Brain pericyte (primary cell): ENCODE measurements around the gene ADAMTSL3.

ENCODE experiments used
- DNase-seq: peaks from one replicate; pipeline ENCODE4 v3.0.0-alpha.2; 2012; ENCODE audit warnings: low read depth, low spot score

The ADAMTSL3 gene, protein sequence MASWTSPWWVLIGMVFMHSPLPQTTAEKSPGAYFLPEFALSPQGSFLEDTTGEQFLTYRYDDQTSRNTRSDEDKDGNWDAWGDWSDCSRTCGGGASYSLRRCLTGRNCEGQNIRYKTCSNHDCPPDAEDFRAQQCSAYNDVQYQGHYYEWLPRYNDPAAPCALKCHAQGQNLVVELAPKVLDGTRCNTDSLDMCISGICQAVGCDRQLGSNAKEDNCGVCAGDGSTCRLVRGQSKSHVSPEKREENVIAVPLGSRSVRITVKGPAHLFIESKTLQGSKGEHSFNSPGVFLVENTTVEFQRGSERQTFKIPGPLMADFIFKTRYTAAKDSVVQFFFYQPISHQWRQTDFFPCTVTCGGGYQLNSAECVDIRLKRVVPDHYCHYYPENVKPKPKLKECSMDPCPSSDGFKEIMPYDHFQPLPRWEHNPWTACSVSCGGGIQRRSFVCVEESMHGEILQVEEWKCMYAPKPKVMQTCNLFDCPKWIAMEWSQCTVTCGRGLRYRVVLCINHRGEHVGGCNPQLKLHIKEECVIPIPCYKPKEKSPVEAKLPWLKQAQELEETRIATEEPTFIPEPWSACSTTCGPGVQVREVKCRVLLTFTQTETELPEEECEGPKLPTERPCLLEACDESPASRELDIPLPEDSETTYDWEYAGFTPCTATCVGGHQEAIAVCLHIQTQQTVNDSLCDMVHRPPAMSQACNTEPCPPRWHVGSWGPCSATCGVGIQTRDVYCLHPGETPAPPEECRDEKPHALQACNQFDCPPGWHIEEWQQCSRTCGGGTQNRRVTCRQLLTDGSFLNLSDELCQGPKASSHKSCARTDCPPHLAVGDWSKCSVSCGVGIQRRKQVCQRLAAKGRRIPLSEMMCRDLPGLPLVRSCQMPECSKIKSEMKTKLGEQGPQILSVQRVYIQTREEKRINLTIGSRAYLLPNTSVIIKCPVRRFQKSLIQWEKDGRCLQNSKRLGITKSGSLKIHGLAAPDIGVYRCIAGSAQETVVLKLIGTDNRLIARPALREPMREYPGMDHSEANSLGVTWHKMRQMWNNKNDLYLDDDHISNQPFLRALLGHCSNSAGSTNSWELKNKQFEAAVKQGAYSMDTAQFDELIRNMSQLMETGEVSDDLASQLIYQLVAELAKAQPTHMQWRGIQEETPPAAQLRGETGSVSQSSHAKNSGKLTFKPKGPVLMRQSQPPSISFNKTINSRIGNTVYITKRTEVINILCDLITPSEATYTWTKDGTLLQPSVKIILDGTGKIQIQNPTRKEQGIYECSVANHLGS (N-terminal part only)

GRCh38 chr15:83653639-83654378, at the start of gene ADAMTSL3:
TSS of gene ADAMTSL3 (plus strand) at chr15:83654123. CDS start at chr15:83655762, 1,639 bp downstream.
- no peak for DNase-seq

GRCh38 chr15:83604549-83604948, 49.4 kb upstream of the ADAMTSL3 start:
- no peak for DNase-seq

- no peak for DNase-seq
Measured at GRCh38 chr15:83605111-83605945, 48.6 kb upstream of the ADAMTSL3 start.

GRCh38 chr15:83610132-83610531, 43.8 kb upstream of the ADAMTSL3 start:
- no peak for DNase-seq

GRCh38 chr15:83610901-83611685, 42.8 kb upstream of the ADAMTSL3 start:
- DNase-seq = no peak

DNA sequence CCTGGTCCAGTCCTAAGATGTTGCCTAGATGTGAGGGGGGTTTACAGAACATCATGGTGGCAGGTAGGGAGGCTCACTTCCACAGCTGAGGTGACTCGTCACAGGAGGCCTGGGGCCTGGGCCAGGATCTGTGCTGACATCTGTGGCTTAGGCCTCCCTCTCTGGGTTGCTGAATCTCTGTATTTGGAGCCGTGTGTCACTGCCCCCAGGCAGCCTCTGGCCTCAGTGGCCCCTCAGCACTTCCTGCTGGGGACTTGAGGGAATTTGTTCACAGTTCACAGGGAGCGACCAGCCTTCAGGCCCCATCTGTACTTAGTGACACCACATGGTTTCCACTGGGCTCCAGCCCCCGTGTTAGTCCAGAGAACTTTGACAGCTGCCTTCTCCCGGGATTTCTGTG, 41.7 kb upstream of the ADAMTSL3 start:
- DNase-seq = no peak

DNA sequence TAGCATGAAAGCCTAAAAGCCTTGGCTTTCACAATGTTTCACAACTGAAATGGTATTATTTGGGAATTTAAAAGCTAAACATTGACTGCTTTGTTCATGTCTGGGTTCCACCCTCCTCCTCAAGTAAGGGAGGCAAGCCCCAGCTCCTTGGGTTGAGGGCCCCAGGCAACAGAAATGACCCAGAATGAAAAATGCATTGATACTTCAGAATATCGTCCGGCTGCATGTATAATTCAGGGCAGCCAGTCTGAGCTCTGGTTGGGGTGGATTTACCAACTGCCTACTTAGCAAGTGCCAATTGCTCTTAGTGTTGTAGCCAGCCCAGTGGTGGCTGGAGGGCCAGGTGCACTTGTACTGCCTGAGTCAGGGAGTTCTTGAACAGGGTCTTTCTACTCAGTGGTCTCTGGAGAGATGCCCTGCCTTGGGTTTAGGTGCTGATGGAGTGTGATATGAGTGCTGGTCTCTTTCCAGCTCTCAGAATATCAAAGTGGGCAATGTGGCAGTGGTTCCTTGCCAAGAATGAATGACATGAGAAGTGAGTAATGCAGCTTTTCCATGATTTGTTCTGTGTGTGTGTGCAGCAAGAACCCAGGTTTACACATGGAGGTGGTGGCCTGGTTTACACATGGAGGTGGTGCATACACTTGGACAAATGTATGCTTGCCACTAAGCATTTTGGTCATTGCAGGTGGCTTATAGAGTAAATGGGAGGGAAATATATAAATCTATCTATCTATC, 40.9 kb upstream of the ADAMTSL3 start:
- DNase-seq = no peak

DNA sequence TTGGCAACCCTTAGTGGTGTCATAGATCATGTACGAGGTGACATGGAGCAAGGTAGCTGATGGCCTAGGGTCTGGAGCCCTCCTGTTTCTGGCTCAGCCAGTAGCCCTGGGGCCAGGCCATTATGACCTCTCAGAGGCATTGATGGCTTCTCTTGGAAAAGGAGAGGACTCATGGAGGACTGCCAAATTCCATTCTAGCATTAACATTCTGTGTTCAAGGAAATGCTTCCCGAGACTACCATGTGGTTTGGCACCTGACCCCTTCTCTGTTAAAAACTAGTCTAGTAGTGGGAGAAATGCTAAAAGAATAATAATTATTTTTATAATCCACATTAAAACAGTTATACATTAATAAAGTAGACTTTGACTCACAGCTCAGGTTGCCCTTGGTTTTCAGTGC, 40.2 kb upstream of the ADAMTSL3 start:
- DNase-seq = no peak

DNA sequence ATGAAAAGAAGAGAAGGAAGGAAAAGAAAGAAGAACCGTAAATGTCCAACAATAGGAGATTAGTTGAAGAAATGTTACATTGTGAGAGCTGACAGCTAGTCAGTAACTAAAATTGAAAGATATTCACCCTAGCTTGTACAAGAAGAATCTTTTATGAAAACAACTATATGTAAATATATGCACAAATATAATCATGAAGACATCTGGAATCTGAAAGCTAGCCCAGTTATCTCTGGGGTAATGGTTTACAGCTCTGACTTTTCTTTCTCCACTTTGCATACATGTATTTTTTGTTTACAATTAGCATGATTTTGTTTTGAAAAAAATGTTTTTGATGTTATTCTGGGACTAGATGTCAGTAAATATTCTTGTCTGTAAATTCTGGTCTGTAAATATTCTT, 37.1 kb upstream of the ADAMTSL3 start:
- DNase-seq = no peak

DNA sequence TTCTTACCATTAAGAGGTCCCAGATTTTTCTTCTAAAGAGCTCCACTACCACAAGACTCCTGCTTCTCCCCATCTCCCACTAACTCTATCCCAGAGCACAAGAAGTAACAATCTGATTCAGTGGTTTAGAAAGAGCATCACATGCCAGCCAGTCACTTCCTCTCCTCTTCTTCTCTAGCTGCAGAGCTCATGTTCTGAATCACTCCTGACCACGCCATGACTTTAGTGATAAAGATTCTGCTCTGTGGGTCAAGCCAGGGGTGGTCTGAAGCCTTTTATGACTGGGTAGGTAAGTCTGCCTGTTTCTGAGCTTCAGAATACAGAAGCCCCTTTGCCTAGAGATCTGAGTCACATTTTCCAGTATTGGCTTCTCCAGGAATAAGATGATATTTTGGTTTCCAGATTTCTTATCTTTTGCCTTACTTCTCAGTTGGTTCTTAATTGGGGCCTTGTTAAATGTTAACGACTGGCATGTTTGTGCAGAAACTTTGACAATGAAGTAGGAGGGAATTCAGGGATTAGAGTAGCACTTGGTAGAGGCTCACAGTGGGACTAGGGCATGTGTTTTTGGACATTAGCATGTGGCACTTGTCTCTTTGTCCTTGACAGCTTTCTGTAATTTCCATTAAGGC, 27.6 kb upstream of the ADAMTSL3 start:
- DNase-seq = no peak

DNA sequence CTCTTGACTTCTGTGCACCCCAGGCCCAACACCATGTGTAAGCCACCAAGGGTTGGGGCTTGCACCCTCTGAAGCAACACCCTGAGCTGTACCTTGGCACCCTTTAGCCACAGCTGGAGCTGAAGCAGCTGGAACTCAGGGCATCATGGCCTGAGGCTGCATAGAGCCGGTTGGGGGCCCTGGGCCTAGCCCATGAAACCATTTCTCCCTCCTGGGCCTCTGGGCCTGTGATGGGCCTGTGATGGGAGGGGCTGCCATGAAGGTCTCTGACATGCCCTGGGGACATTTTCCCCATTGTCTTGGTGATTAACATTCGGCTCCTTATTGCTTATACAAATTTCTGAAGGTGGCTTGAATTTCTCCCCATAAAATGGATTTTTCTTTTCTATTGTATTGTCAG, 22.4 kb upstream of the ADAMTSL3 start:
- DNase-seq = no peak

DNA sequence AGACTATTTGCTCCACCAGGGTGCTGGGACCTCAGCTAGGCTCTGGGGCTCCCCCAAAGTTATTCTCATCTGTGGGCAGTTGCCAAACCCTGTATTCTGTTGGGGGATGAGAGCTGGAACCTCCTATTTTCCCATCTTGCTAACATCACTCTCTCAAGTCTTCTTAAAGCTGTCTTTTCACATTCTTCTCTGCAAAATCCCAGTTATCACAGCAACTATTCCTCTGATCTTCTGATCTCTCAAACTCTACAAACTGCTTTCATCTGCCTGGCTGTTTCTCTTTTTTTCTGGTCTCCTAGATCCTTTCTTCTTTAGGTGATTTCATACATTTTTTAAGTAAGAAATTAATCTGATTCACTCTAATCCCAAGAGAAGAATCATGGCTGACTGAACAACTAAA, 10.7 kb upstream of the ADAMTSL3 start:
- no peak for DNase-seq

DNA sequence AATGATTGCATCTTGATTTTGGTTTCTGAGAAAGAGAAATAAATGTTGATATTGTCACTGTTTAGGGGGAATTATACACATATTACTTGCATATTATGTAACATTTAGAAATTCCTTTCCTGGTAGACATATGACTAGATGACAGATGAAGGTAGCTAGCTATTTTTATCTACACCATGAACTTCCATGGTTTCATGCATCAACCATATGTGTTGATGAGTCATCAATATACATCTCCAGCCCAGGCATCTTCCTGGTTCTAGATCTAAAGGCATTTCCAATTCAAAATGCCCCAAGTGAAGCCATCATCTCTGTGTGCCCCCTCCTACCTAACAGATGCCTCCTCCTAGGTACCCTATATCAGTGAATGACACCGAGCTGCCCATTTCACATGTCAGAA, 9.5 kb upstream of the ADAMTSL3 start:
- no peak for DNase-seq

DNA sequence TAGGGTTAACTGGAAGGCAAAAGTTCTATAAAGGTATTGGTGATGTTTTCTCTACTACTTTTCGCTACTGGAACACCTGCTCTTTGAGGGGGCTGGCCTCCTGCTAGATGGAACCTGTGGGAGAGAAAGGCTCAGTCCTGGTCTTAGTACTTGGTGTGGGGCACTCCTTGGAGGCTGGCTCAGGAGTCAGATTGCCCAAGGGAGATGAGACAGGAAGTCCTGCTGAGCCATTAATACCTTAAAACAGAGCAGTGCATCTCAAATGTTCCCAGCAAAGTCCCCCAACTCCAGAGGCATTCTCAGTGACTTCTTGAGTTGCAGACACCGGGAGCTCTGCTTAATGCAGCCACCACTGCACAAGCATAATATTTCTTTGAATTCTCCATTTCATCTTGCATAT, 3.1 kb upstream of the ADAMTSL3 start:
- no peak for DNase-seq

- DNase-seq = no peak
Measured at GRCh38 chr15:83651541-83651940, 2.4 kb upstream of the ADAMTSL3 start.

DNA sequence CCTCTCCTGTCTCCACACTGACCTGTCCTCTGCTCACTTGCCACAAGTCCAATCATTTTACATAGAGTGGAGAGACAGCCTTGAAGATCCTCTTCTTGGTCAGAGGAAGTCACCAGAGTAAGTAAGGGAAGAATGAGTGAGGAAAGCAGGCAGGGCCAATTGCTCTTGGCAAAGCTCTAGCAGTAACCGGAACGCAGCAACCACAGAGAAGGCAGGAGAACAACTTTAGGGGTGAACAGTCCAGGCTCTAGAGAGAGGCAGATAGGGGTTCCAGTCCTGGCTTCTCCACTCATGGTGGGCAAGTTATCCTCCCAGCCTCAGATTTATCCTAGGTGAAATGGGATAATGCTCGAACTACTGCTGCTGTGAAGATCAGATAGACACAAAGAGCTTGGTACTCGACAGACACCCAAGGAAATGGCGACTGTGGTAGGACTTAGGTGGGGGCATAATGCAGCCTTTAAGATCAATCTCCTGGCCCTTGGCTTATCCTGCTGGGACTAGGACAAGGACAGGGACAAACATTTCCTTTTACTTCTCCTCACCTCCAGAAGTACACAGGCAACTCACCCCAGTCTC, 1.2 kb upstream of the ADAMTSL3 start:
- no peak for DNase-seq

- no peak for DNase-seq
Measured at GRCh38 chr15:83653288-83653638, 660 bp upstream of the ADAMTSL3 start.
